ENCODE data around the gene HPS4. TPM values are rescaled to one million over a fixed set of nuclear protein-coding genes. Genes with fewer than 3 reads are reported as not detected.
A peak's percentile ranks its signal among the peaks of the same experiment; 100 is the strongest.
"Not testable (repeated sequence)": the region's sequence is repeated elsewhere in the genome, so short reads cannot be mapped to it uniquely, and the experiment has no call there.

HPS4 gene
- total and polyA plus RNA-seq, 4 donors = 26.7 to 34.3 (median 34.2) TPM

- not testable (repeated sequence) for DNase-seq (ENCODE audit: low read depth in 4 of 6, low spot score in 6 of 6); H3K9me3 ChIP-seq (ENCODE audit: control insufficient read depth, insufficient read depth, low read length); H3K4me3 ChIP-seq (ENCODE audit: low read depth, low read length); H3K27me3 ChIP-seq (ENCODE audit: control insufficient read depth, insufficient read depth, low read length); H3K27ac ChIP-seq (ENCODE audit: low read depth, low read length); H3K36me3 ChIP-seq (ENCODE audit: control insufficient read depth, insufficient read depth, low read length)
- peaks cover 16% of the 10 kb centered on the region for H3K4me1 ChIP-seq (ENCODE audit: control insufficient read depth, insufficient read depth, low read length)
- WGBS (ENCODE audit: insufficient coverage) = 100% methylated on average over 3 of the region's 7 CpGs
Measured at GRCh38 chr22:26408562-26409220, 74.9 kb downstream of the HPS4 start.

- 79% methylated on average over 2 of the region's 4 CpGs for WGBS (ENCODE audit: insufficient coverage)
- H3K27me3 ChIP-seq (ENCODE audit: control insufficient read depth, insufficient read depth, low read length) = no peaks in the 10 kb centered on the region
- peaks cover 16% of the 10 kb centered on the region for H3K4me1 ChIP-seq (ENCODE audit: control insufficient read depth, insufficient read depth, low read length)
- no peak overlapping the region for H3K4me3 ChIP-seq (ENCODE audit: low read depth, low read length)
- no peaks in the 10 kb centered on the region for H3K9me3 ChIP-seq (ENCODE audit: control insufficient read depth, insufficient read depth, low read length)
- no peaks in the 10 kb centered on the region for H3K36me3 ChIP-seq (ENCODE audit: control insufficient read depth, insufficient read depth, low read length)
- peak in 1 of 6 donors; percentile 45 for DNase-seq (ENCODE audit: low read depth in 4 of 6, low spot score in 6 of 6)
- no peak overlapping the region for H3K27ac ChIP-seq (ENCODE audit: low read depth, low read length)
Measured at GRCh38 chr22:26406118-26406517, 77.5 kb downstream of the HPS4 start.

GRCh38 chr22:26404851-26405421 is 78.6 kb downstream of the HPS4 start:
- DNase-seq (ENCODE audit: low read depth in 4 of 6, low spot score in 6 of 6) = peak in 2 of 6 donors; percentile 38 to 41
- no peaks in the 10 kb centered on the region for H3K36me3 ChIP-seq (ENCODE audit: control insufficient read depth, insufficient read depth, low read length)
- 10% methylated on average over 2 of the region's 6 CpGs for WGBS (ENCODE audit: insufficient coverage)
- H3K27me3 ChIP-seq (ENCODE audit: control insufficient read depth, insufficient read depth, low read length) = no peaks in the 10 kb centered on the region
- no peak overlapping the region for H3K4me3 ChIP-seq (ENCODE audit: low read depth, low read length)
- no peaks in the 10 kb centered on the region for H3K9me3 ChIP-seq (ENCODE audit: control insufficient read depth, insufficient read depth, low read length)
- peaks cover 16% of the 10 kb centered on the region for H3K4me1 ChIP-seq (ENCODE audit: control insufficient read depth, insufficient read depth, low read length)
- peak overlapping the region; percentile 29 for H3K27ac ChIP-seq (ENCODE audit: low read depth, low read length)

- Histone ChIP-seq H3K4me3 (ENCODE audit: low read depth, low read length) (no peak overlapping the region), H3K36me3 (ENCODE audit: control insufficient read depth, insufficient read depth, low read length) (no peaks in the 10 kb centered on the region), H3K27me3 (ENCODE audit: control insufficient read depth, insufficient read depth, low read length) (no peaks in the 10 kb centered on the region), H3K9me3 (ENCODE audit: control insufficient read depth, insufficient read depth, low read length) (no peaks in the 10 kb centered on the region), H3K27ac (ENCODE audit: low read depth, low read length) (no peak overlapping the region), H3K4me1 (ENCODE audit: control insufficient read depth, insufficient read depth, low read length) (peaks cover 16% of the 10 kb centered on the region)
- WGBS (ENCODE audit: insufficient coverage) = 89% methylated on average over 5 of the region's 5 CpGs
- no peak for DNase-seq (ENCODE audit: low read depth in 4 of 6, low spot score in 6 of 6)
Measured at GRCh38 chr22:26401726-26402125, 81.9 kb downstream of the HPS4 start.

Other genes starting within 250 kb of the HPS4 start
- 1 to 10 TPM; 3.7 to 8.0 TPM for gene ASPHD2, start 54.5 kb downstream of the HPS4 start, total RNA-seq
- 10 to 100 TPM; 12.0 to 12.8 TPM for gene ASPHD2, start 54.5 kb downstream of the HPS4 start, polyA plus RNA-seq (ENCODE audit: insufficient read length in 2 of 2)
- 10 to 100 TPM; 16.6 to 23.0 TPM for gene SRRD, start 94 bp upstream of the HPS4 start, total RNA-seq
- 10 to 100 TPM; 31.7 to 32.1 TPM for gene SRRD, start 94 bp upstream of the HPS4 start, polyA plus RNA-seq (ENCODE audit: insufficient read length in 2 of 2)
- gene TFIP11, start 28.7 kb upstream of the HPS4 start, total RNA-seq = 10 to 100 TPM; 24.5 to 36.0 TPM
- 10 to 100 TPM; 32.9 to 44.4 TPM for gene TFIP11, start 28.7 kb upstream of the HPS4 start, polyA plus RNA-seq (ENCODE audit: insufficient read length in 2 of 2)
- 10 to 100 TPM; 10.5 to 21.3 TPM for gene TPST2, start 106.3 kb upstream of the HPS4 start, total RNA-seq
- gene TPST2, start 106.3 kb upstream of the HPS4 start, polyA plus RNA-seq (ENCODE audit: insufficient read length in 2 of 2) = 10 to 100 TPM; 14.0 to 15.1 TPM
- gene CRYBB1, start 134.2 kb upstream of the HPS4 start, total RNA-seq = 1 to 10 TPM; 1.4 to 3.1 TPM
- 1 to 10 TPM; 3.2 to 3.6 TPM for gene CRYBB1, start 134.2 kb upstream of the HPS4 start, polyA plus RNA-seq (ENCODE audit: insufficient read length in 2 of 2)
- gene CRYBA4, start 138.2 kb upstream of the HPS4 start, total RNA-seq = not detected
- not detected for gene CRYBA4, start 138.2 kb upstream of the HPS4 start, polyA plus RNA-seq (ENCODE audit: insufficient read length in 2 of 2)
- gene MIAT, start 173.8 kb upstream of the HPS4 start, total RNA-seq = 10 to 100 TPM; 38.7 to 54.7 TPM
- gene MIAT, start 173.8 kb upstream of the HPS4 start, polyA plus RNA-seq (ENCODE audit: insufficient read length in 2 of 2) = 100 to 1,000 TPM in 1 of 2 donors, 10 to 100 TPM in 1; 93.7 to 161 TPM